Adrenal gland (tissue), 5 donors: Measurements from ENCODE around the gene MINDY3.
"Not testable (repeated sequence)": the region's sequence is repeated elsewhere in the genome, so short reads cannot be mapped to it uniquely, and the experiment has no call there.

ENCODE experiments used
- CTCF ChIP-seq, 6 experiments: fragments of 450-650 bp in 4 of 6; fragments of 200-600 bp in 2 of 6; sonication (generic) in 1 of 6; IDR thresholded peaks; 1 replicate in 5 of 6; 2 replicates in 1 of 6; pipeline versions ENCODE4 v1.5.1 to v1.8.0; 2016 to 2021; ENCODE audit warnings: antibody characterized with exemption in 6 of 6, mild to moderate bottlenecking in 2 of 6, moderate library complexity in 1 of 6
- POLR2A ChIP-seq, 2 donors: fragments of 450-650 bp; IDR thresholded peaks; one replicate each; pipeline ENCODE4 v1.6.1; 2017; ENCODE audit warnings: antibody characterized with exemption in 2 of 2, mild to moderate bottlenecking in 2 of 2, moderate library complexity in 1 of 2
- donor health status: DM: no; HTN: no; CAD: no.

DNA sequence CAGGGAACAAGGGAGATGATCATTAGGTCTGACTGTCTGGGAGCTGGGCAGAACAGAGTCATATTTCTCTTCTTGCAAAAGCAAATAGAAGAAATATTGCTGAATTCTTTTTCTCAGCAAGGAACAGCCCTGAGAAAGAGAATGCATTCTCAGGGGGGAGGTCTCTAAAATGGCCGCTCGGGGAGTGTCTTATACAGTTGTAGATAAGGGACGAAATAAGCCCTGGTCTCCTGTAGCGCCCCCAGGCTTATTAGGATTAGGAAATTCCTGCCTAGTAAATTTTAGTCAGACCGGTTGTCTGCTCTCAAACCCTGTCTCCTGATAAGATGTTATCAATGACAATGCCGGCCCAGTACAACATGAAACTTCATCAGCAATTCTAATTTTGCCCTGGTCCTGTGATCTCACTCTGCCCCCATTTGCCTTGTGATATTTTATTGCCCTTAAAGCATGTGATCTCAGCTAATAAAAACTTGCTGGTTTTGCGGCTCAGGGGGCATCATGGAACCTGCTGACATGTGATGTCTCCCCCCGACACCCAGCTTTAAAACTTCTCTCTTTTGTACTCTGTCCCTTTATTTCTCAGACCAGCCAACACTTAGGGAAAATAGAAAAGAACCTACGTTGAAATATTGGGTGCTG lies 9.8 kb downstream of the MINDY3 start:
- not testable (repeated sequence) for TF ChIP-seq POLR2A, CTCF (IDR thresholded peaks at IDR 0.05)
